ENCODE results near the gene NRN1L. TPM values are rescaled to one million over a fixed set of nuclear protein-coding genes. Genes with fewer than 3 reads are reported as not detected.

Gene NRN1L
- 0.17 to 0.29 TPM in 2 of 5 replicates, not detected in the others for total RNA-seq (2022; extraction: Qiagen RNA extraction; ENCODE audit: low read depth)

GRCh38 chr16:67884684-67885083, at the start of gene NRN1L:
TSS of gene NRN1L (plus strand) at chr16:67884885. CDS start at chr16:67884904, 19 bp downstream.

DNA sequence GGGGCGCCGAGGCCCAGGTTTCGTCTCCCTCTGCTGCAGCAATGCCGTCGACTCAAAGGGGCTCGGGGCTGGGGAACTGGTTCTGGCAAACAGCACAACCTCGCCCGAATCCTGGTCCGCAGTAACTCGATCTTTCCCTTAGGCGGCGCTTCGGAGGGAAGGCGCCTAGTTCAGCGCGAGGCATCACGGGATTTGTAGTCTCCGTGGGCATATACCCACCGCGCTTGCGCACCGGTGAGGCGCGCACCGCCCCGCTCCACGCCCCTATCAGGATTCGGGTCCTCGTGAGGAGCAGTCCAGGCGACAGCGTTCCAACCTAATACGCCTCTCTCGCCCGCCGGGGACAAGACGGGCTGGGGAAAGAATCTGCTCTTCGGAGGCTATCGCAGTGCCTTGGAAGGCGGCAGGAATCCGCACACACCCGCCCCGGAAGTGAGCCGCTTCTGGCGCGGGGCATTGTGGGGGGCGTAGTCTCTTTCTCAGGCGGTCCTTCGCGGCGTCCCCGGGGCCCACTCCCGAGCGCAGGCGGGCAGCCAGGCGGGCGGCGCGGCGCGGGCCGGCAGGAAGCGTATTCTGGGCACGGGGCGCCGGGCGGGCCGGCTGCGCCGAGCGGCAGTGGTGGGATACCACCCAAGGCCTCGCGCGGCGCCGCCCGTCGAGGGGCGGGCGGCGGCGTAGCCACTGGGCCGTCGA, 42.7 kb upstream of the NRN1L start, which contains the start of gene THAP11:
Gene THAP11, plus strand, starts transcription at position 505 of the 693 bp plus-strand sequence. CDS start 235 bp downstream, outside the sequence.

DNA sequence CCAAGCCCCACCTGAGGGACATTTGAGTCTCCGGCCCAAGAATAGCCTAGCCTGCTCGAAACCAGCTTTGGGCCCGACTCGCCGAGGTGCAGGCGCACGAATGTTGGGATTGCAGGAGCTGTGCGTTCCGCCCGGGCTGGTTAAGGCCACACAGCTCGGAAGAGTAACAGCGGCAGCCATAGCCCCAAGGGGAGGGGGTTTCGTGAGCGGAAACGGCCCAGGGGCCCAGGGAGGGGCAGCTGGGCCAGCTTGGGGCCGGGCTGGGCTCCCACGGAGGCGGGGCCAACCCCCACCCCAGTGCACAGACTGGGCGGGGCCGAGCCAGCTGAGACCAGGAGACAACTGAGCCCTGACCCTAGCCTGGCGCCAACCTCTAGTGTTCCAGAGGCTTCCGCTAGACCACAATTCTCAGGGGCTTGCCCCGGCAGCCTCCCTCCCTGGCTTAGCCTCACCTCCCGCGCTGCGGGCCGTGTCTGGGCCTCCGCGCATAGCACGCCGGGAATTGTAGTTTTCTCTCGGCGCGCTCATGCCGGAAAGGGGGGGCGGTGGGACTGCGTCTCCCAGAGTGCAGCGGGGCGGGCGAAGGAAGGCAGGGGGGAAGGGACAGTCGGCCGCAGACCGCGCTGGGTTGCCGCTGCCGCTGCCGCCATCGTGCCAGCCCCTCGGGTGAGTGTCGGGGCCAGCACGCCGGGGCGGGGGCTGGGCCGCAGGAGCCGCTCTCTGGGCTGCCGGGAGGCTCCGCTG, 38.2 kb upstream of the NRN1L start, which contains the start of gene NUTF2:
Gene NUTF2, plus strand, starts transcription at position 614 of the 744 bp plus-strand sequence. CDS start 18,198 bp downstream, outside the sequence.

DNA sequence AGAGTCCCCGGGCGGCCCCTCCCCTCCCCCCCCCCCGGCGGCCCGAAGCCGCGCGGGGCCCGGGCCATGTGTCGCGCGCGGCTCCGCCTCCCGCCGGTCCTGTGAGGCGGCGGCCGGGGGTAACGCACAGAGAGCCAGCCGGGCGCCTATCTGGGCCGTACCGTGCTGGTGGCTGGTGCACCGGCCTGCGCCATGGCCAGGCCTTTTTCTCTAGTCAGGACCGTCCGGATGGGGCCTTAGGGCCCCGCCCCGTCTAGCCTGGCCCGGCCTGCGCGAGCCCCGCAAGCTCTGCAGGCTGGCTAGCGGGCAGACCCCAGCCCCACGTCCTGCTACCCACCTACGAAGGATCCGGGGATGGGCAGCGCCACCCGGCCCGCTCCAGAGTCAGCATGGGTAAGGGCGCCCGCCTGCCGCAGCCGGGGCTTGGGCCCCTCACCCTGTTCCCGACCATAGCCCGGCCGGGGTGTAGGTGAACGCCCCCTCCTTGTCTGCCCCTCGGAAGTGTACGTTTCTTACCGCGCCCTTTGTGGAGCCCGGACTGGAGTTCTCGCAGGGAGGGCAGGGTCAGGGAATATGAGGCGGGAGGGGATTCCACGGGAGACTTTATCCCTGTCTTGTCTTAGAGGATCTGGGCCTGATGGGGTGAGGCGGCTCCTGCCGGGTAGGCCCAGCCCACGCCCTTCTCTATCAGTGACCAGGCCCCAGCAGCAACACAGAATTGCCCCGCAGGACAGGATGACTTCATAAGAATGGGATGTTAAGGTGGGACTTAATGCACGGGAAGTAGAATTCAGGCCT, 37.4 kb upstream of the NRN1L start, which contains the start of gene CENPT:
Gene CENPT, minus strand, starts transcription at position 630 of the 798 bp plus-strand sequence. CDS start 13,834 bp downstream, outside the sequence.

GRCh38 chr16:67872631-67873434, 11.9 kb upstream of the NRN1L start, which contains the start of gene EDC4:
TSS of gene EDC4 (plus strand) at chr16:67873052. CDS start at chr16:67873262, 210 bp downstream.

GRCh38 chr16:67892899-67893742, 8.4 kb downstream of the NRN1L start, which contains the start of gene PSKH1:
TSS of gene PSKH1 (plus strand) at chr16:67893254. CDS start at chr16:67908750, 15,496 bp downstream.

GRCh38 chr16:67931712-67932461, 47.2 kb downstream of the NRN1L start, which contains the start of gene CTRL:
TSS of gene CTRL (minus strand) at chr16:67931862. CDS start at chr16:67931852, 10 bp downstream.

Other genes starting within 250 kb of the NRN1L start
- 0.78 to 2.0 TPM (median 1.3 TPM) in 5 replicates for gene CARMIL2, start 239.7 kb upstream of the NRN1L start, total RNA-seq (2022; extraction: Qiagen RNA extraction; ENCODE audit: low read depth)
- 30.0 to 36.4 TPM (median 32.9 TPM) in 5 replicates for gene ACD, start 224.6 kb upstream of the NRN1L start, total RNA-seq (2022; extraction: Qiagen RNA extraction; ENCODE audit: low read depth)
- 1.4 to 2.3 TPM (median 1.7 TPM) in 5 replicates for gene PARD6A, start 223.9 kb upstream of the NRN1L start, total RNA-seq (2022; extraction: Qiagen RNA extraction; ENCODE audit: low read depth)
- 7.5 to 12.1 TPM (median 10.7 TPM) in 5 replicates for gene ENKD1, start 218.1 kb upstream of the NRN1L start, total RNA-seq (2022; extraction: Qiagen RNA extraction; ENCODE audit: low read depth)
- gene C16orf86, start 218.1 kb upstream of the NRN1L start, total RNA-seq (2022; extraction: Qiagen RNA extraction; ENCODE audit: low read depth): 0.11 to 0.17 TPM (median 0.14 TPM) in 3 of 5 replicates, not detected in the others
- 17.4 to 19.2 TPM (median 17.8 TPM) in 5 replicates for gene GFOD2, start 165.6 kb upstream of the NRN1L start, total RNA-seq (2022; extraction: Qiagen RNA extraction; ENCODE audit: low read depth)
- gene RANBP10, start 78.3 kb upstream of the NRN1L start, total RNA-seq (2022; extraction: Qiagen RNA extraction; ENCODE audit: low read depth): 8.7 to 9.8 TPM (median 9.2 TPM) in 5 replicates
- gene TSNAXIP1, start 78.0 kb upstream of the NRN1L start, total RNA-seq (2022; extraction: Qiagen RNA extraction; ENCODE audit: low read depth): 0.35 to 0.83 TPM (median 0.43 TPM) in 5 replicates
- gene THAP11, start 42.6 kb upstream of the NRN1L start, total RNA-seq (2022; extraction: Qiagen RNA extraction; ENCODE audit: low read depth): 24.7 to 45.1 TPM (median 42.2 TPM) in 5 replicates
- gene NUTF2, start 38.0 kb upstream of the NRN1L start, total RNA-seq (2022; extraction: Qiagen RNA extraction; ENCODE audit: low read depth): 231 to 244 TPM (median 242 TPM) in 5 replicates
- gene CENPT, start 37.2 kb upstream of the NRN1L start, total RNA-seq (2022; extraction: Qiagen RNA extraction; ENCODE audit: low read depth): 26.9 to 31.8 TPM (median 29.8 TPM) in 5 replicates
- 58.5 to 70.6 TPM (median 64.6 TPM) in 5 replicates for gene EDC4, start 11.8 kb upstream of the NRN1L start, total RNA-seq (2022; extraction: Qiagen RNA extraction; ENCODE audit: low read depth)
- gene PSKH1, start 8.4 kb downstream of the NRN1L start, total RNA-seq (2022; extraction: Qiagen RNA extraction; ENCODE audit: low read depth): 11.6 to 18.1 TPM (median 15.8 TPM) in 5 replicates
- gene CTRL, start 47.0 kb downstream of the NRN1L start, total RNA-seq (2022; extraction: Qiagen RNA extraction; ENCODE audit: low read depth): 1.6 to 2.7 TPM (median 1.8 TPM) in 5 replicates
- gene PSMB10, start 52.0 kb downstream of the NRN1L start, total RNA-seq (2022; extraction: Qiagen RNA extraction; ENCODE audit: low read depth): 37.4 to 55.9 TPM (median 50.3 TPM) in 5 replicates
- 4.9 to 10.8 TPM (median 9.3 TPM) in 5 replicates for gene LCAT, start 59.2 kb downstream of the NRN1L start, total RNA-seq (2022; extraction: Qiagen RNA extraction; ENCODE audit: low read depth)
- gene SLC12A4, start 83.8 kb downstream of the NRN1L start, total RNA-seq (2022; extraction: Qiagen RNA extraction; ENCODE audit: low read depth): 19.7 to 30.7 TPM (median 26.2 TPM) in 5 replicates
- not detected in 5 replicates for gene DPEP3, start 95.6 kb downstream of the NRN1L start, total RNA-seq (2022; extraction: Qiagen RNA extraction; ENCODE audit: low read depth)
- not detected in 5 replicates for gene DPEP2, start 114.6 kb downstream of the NRN1L start, total RNA-seq (2022; extraction: Qiagen RNA extraction; ENCODE audit: low read depth)
- not detected in 5 replicates for gene DPEP2NB, start 131.0 kb downstream of the NRN1L start, total RNA-seq (2022; extraction: Qiagen RNA extraction; ENCODE audit: low read depth)
- 16.6 to 21.2 TPM (median 20.2 TPM) in 5 replicates for gene DDX28, start 138.3 kb downstream of the NRN1L start, total RNA-seq (2022; extraction: Qiagen RNA extraction; ENCODE audit: low read depth)
- 15.3 to 18.9 TPM (median 17.7 TPM) in 5 replicates for gene DUS2, start 138.4 kb downstream of the NRN1L start, total RNA-seq (2022; extraction: Qiagen RNA extraction; ENCODE audit: low read depth)
- 14.4 to 16.1 TPM (median 15.7 TPM) in 5 replicates for gene NFATC3, start 200.5 kb downstream of the NRN1L start, total RNA-seq (2022; extraction: Qiagen RNA extraction; ENCODE audit: low read depth)